Lower lobe of right lung (tissue), 2 donors: ENCODE results near the gene TNFRSF8. TPM values are rescaled to one million over a fixed set of nuclear protein-coding genes. Genes with fewer than 3 reads are reported as not detected.

Experiments
- ATAC-seq, 2 donors: fragments of 200-7000 bp; cut with Tn5 transposase; one replicate each; pipeline ENCODE4 v1.9.1; 2020 to 2022; ENCODE audit warnings: mild to moderate bottlenecking in 2 of 2, moderate library complexity in 2 of 2
- DNase-seq: peaks from one replicate; pipeline ENCODE4 v3.0.0-alpha.2; 2020
- H3K27ac ChIP-seq: fragments of 200-600 bp; one replicate; pipeline ENCODE4 v1.8.0; 2022
- H3K27me3 ChIP-seq: fragments of 200-600 bp; one replicate; pipeline ENCODE4 v1.8.0; 2022; ENCODE audit warnings: low read depth
- H3K36me3 ChIP-seq: fragments of 200-600 bp; one replicate; pipeline ENCODE4 v1.8.0; 2022; ENCODE audit warnings: mild to moderate bottlenecking
- H3K4me1 ChIP-seq: fragments of 200-600 bp; one replicate; pipeline ENCODE4 v1.8.0; 2022
- H3K4me3 ChIP-seq: fragments of 200-600 bp; one replicate; pipeline ENCODE4 v1.8.0; 2022; ENCODE audit warnings: mild to moderate bottlenecking
- H3K9me3 ChIP-seq: fragments of 200-600 bp; one replicate; pipeline ENCODE4 v1.8.0; 2022
- intact Hi-C: fragments of 100-400 bp; cut with DNase I; formaldehyde crosslinking; loops from one replicate; pipeline ENCODE4 v1.11.0; 2022
- total RNA-seq: library from RNA; stranded (reverse); fragmentation: NEBNext Ultra II Directional; extraction: Animal tissue kit (Norgen Biotek cat#: 25700); gene quantifications from one replicate; pipeline ENCODE4 v1.2.1, GENCODE V29; 2021
- TF ChIP-seq, protein P1 (sequence below): fragments of 200-600 bp; IDR thresholded peaks from one replicate; pipeline ENCODE4 v1.8.0; 2022; ENCODE audit warnings: antibody characterized with exemption, mild to moderate bottlenecking
- donor health status: DM: no; HTN: yes; CAD: no; lungs with severe emphysema.

The TNFRSF8 gene
- total RNA-seq, 1 donor from 2014 or later, result 2.7 TPM

DNA sequence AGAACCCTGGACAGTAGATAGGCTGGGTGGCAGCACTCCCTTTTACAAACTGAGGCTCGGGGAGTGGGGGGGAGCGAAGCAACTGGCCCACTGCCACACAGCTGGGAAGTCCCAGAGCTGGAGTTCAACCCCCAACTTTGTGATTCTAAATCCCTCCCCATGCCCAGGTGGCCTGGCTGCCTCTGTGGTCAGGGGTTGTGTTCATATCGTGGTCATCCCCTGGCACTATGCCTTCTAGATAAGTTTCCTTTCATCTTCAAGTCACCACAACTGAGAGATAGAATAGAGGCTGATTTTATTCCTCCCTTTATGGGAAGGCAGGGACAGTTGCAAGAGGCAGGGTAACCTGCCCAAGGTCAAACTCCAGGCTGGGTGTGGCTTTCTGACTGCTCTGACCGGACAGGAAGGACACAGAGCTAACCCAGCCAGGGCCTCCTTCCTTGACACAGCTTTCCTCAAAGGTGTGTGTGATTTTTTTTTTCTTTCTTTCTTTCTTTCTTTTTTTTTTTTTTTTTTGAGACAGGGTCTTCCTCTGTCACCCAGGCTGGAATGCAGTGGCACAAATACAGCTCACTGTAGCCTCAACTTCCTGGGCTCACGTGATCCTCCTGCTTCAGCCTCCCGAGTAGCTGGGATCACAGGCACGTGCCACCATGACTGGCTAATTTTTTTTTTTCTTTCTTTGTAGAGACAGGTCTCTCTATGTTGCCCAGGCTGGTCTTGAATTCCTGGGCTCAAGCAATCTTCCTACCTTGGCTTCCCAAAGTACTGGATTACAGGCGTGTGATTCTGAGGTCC is 85.3 kb downstream of the TNFRSF8 start:
- Histone ChIP-seq H3K4me1 (peaks cover 91% of the 10 kb centered on the region), H3K27ac (peak overlapping the region; percentile 78), H3K36me3 (no peaks in the 10 kb centered on the region), H3K9me3 (no peaks in the 10 kb centered on the region), H3K4me3 (no peak overlapping the region), H3K27me3 (no peaks in the 10 kb centered on the region)
- ATAC-seq (no peak), DNase-seq (no peak)
- TF ChIP-seq, protein P1, sequence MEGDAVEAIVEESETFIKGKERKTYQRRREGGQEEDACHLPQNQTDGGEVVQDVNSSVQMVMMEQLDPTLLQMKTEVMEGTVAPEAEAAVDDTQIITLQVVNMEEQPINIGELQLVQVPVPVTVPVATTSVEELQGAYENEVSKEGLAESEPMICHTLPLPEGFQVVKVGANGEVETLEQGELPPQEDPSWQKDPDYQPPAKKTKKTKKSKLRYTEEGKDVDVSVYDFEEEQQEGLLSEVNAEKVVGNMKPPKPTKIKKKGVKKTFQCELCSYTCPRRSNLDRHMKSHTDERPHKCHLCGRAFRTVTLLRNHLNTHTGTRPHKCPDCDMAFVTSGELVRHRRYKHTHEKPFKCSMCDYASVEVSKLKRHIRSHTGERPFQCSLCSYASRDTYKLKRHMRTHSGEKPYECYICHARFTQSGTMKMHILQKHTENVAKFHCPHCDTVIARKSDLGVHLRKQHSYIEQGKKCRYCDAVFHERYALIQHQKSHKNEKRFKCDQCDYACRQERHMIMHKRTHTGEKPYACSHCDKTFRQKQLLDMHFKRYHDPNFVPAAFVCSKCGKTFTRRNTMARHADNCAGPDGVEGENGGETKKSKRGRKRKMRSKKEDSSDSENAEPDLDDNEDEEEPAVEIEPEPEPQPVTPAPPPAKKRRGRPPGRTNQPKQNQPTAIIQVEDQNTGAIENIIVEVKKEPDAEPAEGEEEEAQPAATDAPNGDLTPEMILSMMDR, result no peak
- intact Hi-C loops, result no loop called here

DNA sequence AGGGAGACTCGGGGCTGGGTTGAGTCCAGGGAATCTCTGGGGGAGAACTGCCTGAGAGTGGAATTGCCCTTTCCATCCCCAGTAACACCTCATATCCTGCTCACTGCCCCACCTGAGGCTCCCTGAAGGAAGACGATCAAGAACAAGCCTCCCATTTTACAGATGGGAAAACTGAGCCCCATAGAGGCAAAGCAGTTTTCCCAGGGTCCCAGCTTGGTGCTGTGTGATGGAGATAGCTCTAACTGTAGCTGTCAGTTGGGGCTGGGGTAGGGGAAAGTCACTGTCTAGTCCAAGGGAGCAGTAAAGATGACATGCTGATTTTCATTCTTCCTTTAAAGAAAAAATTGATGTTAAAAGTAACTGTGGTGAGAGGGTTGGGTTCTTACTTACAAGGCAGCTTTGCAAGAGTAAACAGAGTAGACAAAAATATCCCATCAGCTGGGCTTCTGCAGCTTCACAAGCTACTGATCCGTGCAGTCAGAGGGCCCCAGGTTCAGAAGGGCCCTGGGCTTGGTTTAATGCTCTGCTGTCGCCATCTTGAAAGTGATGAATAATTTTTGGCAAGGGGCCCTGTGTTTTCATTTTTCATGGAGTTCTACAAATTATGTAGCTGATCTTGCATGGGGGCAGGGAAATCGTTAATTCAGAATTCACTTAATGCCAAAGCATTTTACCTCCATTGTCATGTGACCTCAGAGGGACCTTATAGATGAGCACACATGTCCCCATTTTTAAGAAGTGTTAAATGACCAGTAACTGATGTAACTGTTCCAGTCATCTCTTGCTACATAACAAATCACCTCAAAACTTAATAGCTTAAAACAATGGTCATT is 86.1 kb downstream of the TNFRSF8 start:
- H3K4me1 ChIP-seq, result peaks cover 88% of the 10 kb centered on the region
- intact Hi-C loops, result no loop called here
- H3K27me3 ChIP-seq, result no peaks in the 10 kb centered on the region

DNA sequence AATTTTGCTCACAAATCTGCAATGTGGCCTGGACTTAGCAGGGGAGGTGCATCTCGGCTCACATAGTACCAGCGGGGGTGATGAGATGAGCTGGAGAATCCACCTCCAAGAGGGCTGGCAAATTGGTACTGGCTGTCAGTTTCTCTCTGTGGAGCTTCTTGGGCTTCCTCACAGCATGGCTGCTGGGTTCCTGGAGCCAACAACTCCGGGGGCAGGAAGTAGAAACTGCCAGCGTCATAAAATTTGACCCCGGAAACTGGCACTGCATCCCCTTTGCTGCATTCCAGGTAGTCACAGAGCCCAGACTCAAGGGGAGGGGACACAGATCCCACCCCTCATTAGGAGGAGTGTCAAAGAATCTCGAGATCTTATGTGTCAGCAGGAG is 86.7 kb downstream of the TNFRSF8 start:
- TF ChIP-seq, protein P1, result no peak
- no peak for ATAC-seq
- peaks cover 82% of the 10 kb centered on the region for H3K4me1 ChIP-seq
- intact Hi-C loops, result no loop called here
- H3K27ac ChIP-seq, result peak overlapping the region; percentile 78
- DNase-seq, result no peak
- H3K4me3 ChIP-seq, result no peak overlapping the region
- no peaks in the 10 kb centered on the region for H3K27me3 ChIP-seq
- H3K36me3 ChIP-seq, result no peaks in the 10 kb centered on the region
- no peaks in the 10 kb centered on the region for H3K9me3 ChIP-seq

More for the DNA sequence above, 86.1 kb downstream of the TNFRSF8 start:
- H3K9me3 ChIP-seq, result no peaks in the 10 kb centered on the region
- DNase-seq (no peak), ATAC-seq (no peak)
- H3K4me3 ChIP-seq, result no peak overlapping the region
- H3K36me3 ChIP-seq, result no peaks in the 10 kb centered on the region
- peak overlapping the region; percentile 78 for H3K27ac ChIP-seq
- TF ChIP-seq, protein P1, result no peak

DNA sequence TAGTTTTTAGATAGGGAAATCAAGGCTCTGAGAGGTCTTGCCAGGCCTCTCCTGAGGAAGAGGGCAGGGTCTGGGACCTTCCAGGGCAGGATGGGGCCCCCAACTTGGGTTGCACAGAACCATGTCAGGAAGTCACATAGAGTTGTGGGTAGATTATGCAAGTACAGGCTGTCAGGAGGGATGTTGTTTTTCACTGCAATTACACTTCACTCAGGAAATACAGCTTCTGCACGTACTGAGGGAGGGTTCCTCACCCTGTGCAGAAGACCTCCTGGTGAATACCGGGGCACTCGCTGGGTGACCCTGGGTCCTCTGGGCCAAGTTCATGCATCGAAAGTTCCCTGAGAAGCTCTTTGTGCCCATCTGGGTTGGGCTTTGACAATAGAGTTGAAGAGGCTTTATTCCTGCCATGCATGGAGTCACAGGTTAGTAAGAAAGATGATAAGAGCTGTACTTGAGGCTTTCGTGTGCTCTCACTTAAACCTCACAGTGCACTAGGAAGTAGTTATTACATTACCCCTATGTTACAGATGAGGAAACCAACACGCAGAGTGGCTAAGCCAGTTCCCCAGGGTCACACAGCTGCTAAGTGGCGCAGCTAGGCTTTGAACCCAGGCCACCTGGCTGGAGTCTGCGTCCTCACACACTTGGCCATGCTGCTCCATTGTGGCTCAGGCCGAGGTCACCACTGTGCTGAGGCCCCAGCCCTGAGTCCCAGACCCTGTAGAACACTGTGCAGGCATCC is 87.5 kb downstream of the TNFRSF8 start:
- intact Hi-C loops, result no loop called here
- no peaks in the 10 kb centered on the region for H3K27me3 ChIP-seq
- H3K4me1 ChIP-seq, result peaks cover 75% of the 10 kb centered on the region
- no peak for DNase-seq
- H3K27ac ChIP-seq, result peak overlapping the region; percentile 78
- H3K4me3 ChIP-seq, result no peak overlapping the region
- no peaks in the 10 kb centered on the region for H3K9me3 ChIP-seq
- H3K36me3 ChIP-seq, result no peaks in the 10 kb centered on the region
- peak; percentile 43 to 62 for ATAC-seq
- TF ChIP-seq, protein P1, result no peak

DNA sequence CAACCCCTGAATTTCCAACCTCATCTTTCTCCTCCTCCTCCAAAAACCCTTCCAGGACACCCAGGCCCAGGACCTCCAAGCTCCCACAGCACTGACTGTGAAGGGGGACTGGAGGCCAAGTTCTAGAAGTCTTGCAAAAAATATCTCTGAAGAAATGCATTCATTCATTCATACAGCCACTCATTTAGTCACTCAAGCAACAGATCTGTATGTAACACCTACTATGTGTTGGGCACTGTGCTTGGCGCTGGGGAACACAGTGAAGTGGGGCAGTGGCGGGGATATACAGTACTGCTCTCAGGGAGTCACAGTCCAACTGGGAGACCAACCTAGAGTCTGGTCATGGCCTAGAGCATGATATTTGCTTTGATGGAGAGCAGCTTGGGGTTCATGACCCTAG is 88.4 kb downstream of the TNFRSF8 start:
- peak overlapping the region; percentile 78 for H3K27ac ChIP-seq
- intact Hi-C loops, result no loop called here
- no peak overlapping the region for H3K4me3 ChIP-seq
- peaks cover 71% of the 10 kb centered on the region for H3K4me1 ChIP-seq
- TF ChIP-seq, protein P1, result no peak
- no peak for DNase-seq
- no peak for ATAC-seq
- H3K9me3 ChIP-seq, result no peaks in the 10 kb centered on the region
- no peaks in the 10 kb centered on the region for H3K27me3 ChIP-seq
- no peaks in the 10 kb centered on the region for H3K36me3 ChIP-seq
